OCI-LY1 (cell line): Measurements from ENCODE around the gene MUTYH.

Experiments used
- H2AFZ ChIP-seq: fragments of 200-600 bp; sonication (generic), shearing (Covaris generic); 2 replicates; pipeline ENCODE4 v1.6.0; 2014; ENCODE audit warnings: antibody characterized with exemption, mild to moderate bottlenecking, low read length
- H3F3A ChIP-seq: fragments of 200-600 bp; sonication (generic), shearing (Covaris generic); 2 replicates; pipeline ENCODE4 v1.6.0; 2014; ENCODE audit warnings: mild to moderate bottlenecking, antibody characterized with exemption, low read length, moderate library complexity; ENCODE audit not compliant: insufficient read depth
- H3K27ac ChIP-seq: fragments of 200-600 bp; sonication (generic); 2 replicates; pipeline ENCODE4 v1.5.1; 2014; ENCODE audit warnings: low read length, mixed run types, mild to moderate bottlenecking, low read depth; ENCODE audit not compliant: poor library complexity, severe bottlenecking
- H3K27me3 ChIP-seq: fragments of 200-600 bp; sonication (generic); 2 replicates; pipeline ENCODE4 v1.6.0; 2014; ENCODE audit warnings: antibody characterized with exemption, mild to moderate bottlenecking, low read length, moderate library complexity; ENCODE audit not compliant: insufficient read depth
- H3K36me3 ChIP-seq: fragments of 200-600 bp; sonication (generic); 2 replicates; pipeline ENCODE4 v1.6.1; 2014; ENCODE audit warnings: mild to moderate bottlenecking, antibody characterized with exemption, low read length, moderate library complexity, mixed read lengths; ENCODE audit not compliant: insufficient read depth
- H3K4me1 ChIP-seq: fragments of 200-600 bp; sonication (generic); 2 replicates; pipeline ENCODE4 v1.5.1; 2014; ENCODE audit warnings: mild to moderate bottlenecking, low read length, moderate library complexity; ENCODE audit not compliant: insufficient read depth, severe bottlenecking
- H3K4me2 ChIP-seq: fragments of 200-600 bp; sonication (generic), shearing (Covaris generic); 2 replicates; pipeline ENCODE4 v1.6.1; 2014; ENCODE audit warnings: low read length
- H3K4me3 ChIP-seq: fragments of 200-600 bp; sonication (generic); 2 replicates; pipeline ENCODE4 v1.5.1; 2014; ENCODE audit warnings: low read length, low read depth, mild to moderate bottlenecking, mixed read lengths; ENCODE audit not compliant: poor library complexity, severe bottlenecking
- H3K79me2 ChIP-seq: fragments of 200-600 bp; shearing (Covaris generic); 2 replicates; pipeline ENCODE4 v1.6.1; 2016; ENCODE audit warnings: mixed run types, low read length, mixed read lengths; ENCODE audit not compliant: insufficient read depth
- H3K9ac ChIP-seq: fragments of 200-600 bp; sonication (generic), shearing (Covaris generic); 2 replicates; pipeline ENCODE4 v1.6.1; 2014; ENCODE audit warnings: mild to moderate bottlenecking, low read length, mixed read lengths
- H3K9me2 ChIP-seq: fragments of 200-600 bp; sonication (generic), shearing (Covaris generic); 2 replicates; pipeline ENCODE4 v1.6.1; 2014; ENCODE audit warnings: low read depth, mild to moderate bottlenecking, low read length, mixed read lengths
- H3K9me3 ChIP-seq: fragments of 200-600 bp; shearing (Covaris generic); 2 replicates; pipeline ENCODE4 v1.6.1; 2014; ENCODE audit warnings: low read length, mixed read lengths
- H4K20me1 ChIP-seq: fragments of 200-600 bp; sonication (generic), shearing (Covaris generic); 2 replicates; pipeline ENCODE4 v1.6.0; 2016; ENCODE audit warnings: mild to moderate bottlenecking, low read length; ENCODE audit not compliant: insufficient read depth
- CTCF ChIP-seq: fragments of 200-600 bp; sonication (generic), shearing (Covaris generic); IDR thresholded peaks from 2 replicates; pipeline ENCODE4 v1.5.1; 2017; ENCODE audit warnings: mild to moderate bottlenecking, antibody characterized with exemption, low read length, moderate library complexity, mixed read lengths
- EZH2 ChIP-seq: fragments of 200-600 bp; sonication (generic), shearing (Covaris generic); IDR thresholded peaks from 2 replicates; pipeline ENCODE4 v1.8.0; 2017; ENCODE audit warnings: borderline replicate concordance, mixed run types, mild to moderate bottlenecking, antibody characterized with exemption, low read length, moderate library complexity, mixed read lengths

The MUTYH gene

GRCh38 chr1:45380125-45380524 lies 39.9 kb upstream of the MUTYH start:
- no peaks in the 10 kb centered on the region for H3K36me3 ChIP-seq
- no peaks in the 10 kb centered on the region for H3K79me2 ChIP-seq
- no peaks in the 10 kb centered on the region for H3K9me3 ChIP-seq
- no peak overlapping the region for H3K4me2 ChIP-seq
- H3F3A ChIP-seq = 0 out of 2 replicates have a peak, but pooled peaks cover 7% of the 10 kb centered on the region
- no peak for TF ChIP-seq EZH2
- TF ChIP-seq CTCF = no peak
- no peak overlapping the region for H3K27ac ChIP-seq
- H3K4me1 ChIP-seq = no peaks in the 10 kb centered on the region
- no peak overlapping the region for H2AFZ ChIP-seq
- no peaks in the 10 kb centered on the region for H4K20me1 ChIP-seq
- no peaks in the 10 kb centered on the region for H3K9me2 ChIP-seq
- no peak overlapping the region for H3K9ac ChIP-seq
- H3K4me3 ChIP-seq = no peak overlapping the region
- no peaks in the 10 kb centered on the region for H3K27me3 ChIP-seq

GRCh38 chr1:45379524-45379923 lies 39.3 kb upstream of the MUTYH start:
- TF ChIP-seq EZH2 = no peak
- TF ChIP-seq CTCF = no peak
- Histone ChIP-seq H4K20me1 (no peaks in the 10 kb centered on the region), H3K9me2 (no peaks in the 10 kb centered on the region), H3K4me2 (no peak overlapping the region), H3K9ac (no peak overlapping the region), H3K9me3 (no peaks in the 10 kb centered on the region), H3K27ac (no peak overlapping the region), H2AFZ (no peak overlapping the region), H3K4me1 (no peaks in the 10 kb centered on the region), H3K36me3 (no peaks in the 10 kb centered on the region), H3K27me3 (no peaks in the 10 kb centered on the region), H3K4me3 (no peak overlapping the region), H3F3A (peaks cover 7% of the 10 kb centered on the region; the same call in 1 of the 2 replicates), H3K79me2 (no peaks in the 10 kb centered on the region)

- Histone ChIP-seq H3K4me1 (no peaks in the 10 kb centered on the region), H3K9me3 (no peaks in the 10 kb centered on the region), H3K9me2 (no peaks in the 10 kb centered on the region), H3K9ac (no peak overlapping the region), H3K27ac (no peak overlapping the region), H3K27me3 (no peaks in the 10 kb centered on the region), H2AFZ (no peak overlapping the region), H3K4me2 (no peak overlapping the region), H3K4me3 (no peak overlapping the region), H3K36me3 (no peaks in the 10 kb centered on the region), H3K79me2 (no peaks in the 10 kb centered on the region), H3F3A (peaks cover 7% of the 10 kb centered on the region; the same call in 1 of the 2 replicates), H4K20me1 (no peaks in the 10 kb centered on the region)
- no peak for TF ChIP-seq EZH2
- TF ChIP-seq CTCF = no peak
Observed at GRCh38 chr1:45378184-45378583, 37.9 kb upstream of the MUTYH start.
